HG03558 (cell line): Measurements from ENCODE around the gene DIAPH2.
A peak's percentile ranks its signal among the peaks of the same experiment; 100 is the strongest.

Source experiments
- ATAC-seq: cut with Tn5 transposase; IDR thresholded peaks from one replicate; pipeline ENCODE4 v1.9.1; 2021; ENCODE audit warnings: moderate number of reproducible peaks; ENCODE audit not compliant: unreplicated experiment; ENCODE audit errors: extremely low read depth

The DIAPH2 gene

GRCh38 chrX:96684339-96685209 is at the start of gene DIAPH2:
DIAPH2 (plus strand) TSS chrX:96684842.
- peak; percentile 75 for ATAC-seq

- ATAC-seq = no peak
These were observed 34.6 kb upstream of the DIAPH2 start for GRCh38 chrX:96650023-96650422.

- ATAC-seq = no peak
These were observed 28.6 kb upstream of the DIAPH2 start for GRCh38 chrX:96655947-96656623.

- ATAC-seq = no peak
These were observed 2.1 kb upstream of the DIAPH2 start for GRCh38 chrX:96682516-96682915.

- ATAC-seq = no peak
These were observed 674 bp upstream of the DIAPH2 start for GRCh38 chrX:96683997-96684338.

- peak; percentile 11 for ATAC-seq
These were observed 813 bp downstream of the DIAPH2 start for GRCh38 chrX:96685210-96686099.

GRCh38 chrX:96687776-96688175 is 3.1 kb downstream of the DIAPH2 start:
- ATAC-seq = no peak

GRCh38 chrX:96688789-96689188 is 4.1 kb downstream of the DIAPH2 start:
- ATAC-seq = no peak

- no peak for ATAC-seq
These were observed 5.3 kb downstream of the DIAPH2 start for GRCh38 chrX:96689991-96690390.

- no peak for ATAC-seq
These were observed 7.8 kb downstream of the DIAPH2 start for GRCh38 chrX:96692454-96692853.

- no peak for ATAC-seq
These were observed 8.2 kb downstream of the DIAPH2 start for GRCh38 chrX:96692890-96693289.

- no peak for ATAC-seq
These were observed 8.8 kb downstream of the DIAPH2 start for GRCh38 chrX:96693407-96693806.

GRCh38 chrX:96696462-96696861 is 11.8 kb downstream of the DIAPH2 start:
- no peak for ATAC-seq

- no peak for ATAC-seq
These were observed 16.0 kb downstream of the DIAPH2 start for GRCh38 chrX:96700625-96701024.

- no peak for ATAC-seq
These were observed 18.7 kb downstream of the DIAPH2 start for GRCh38 chrX:96703379-96703778.

- no peak for ATAC-seq
These were observed 19.2 kb downstream of the DIAPH2 start for GRCh38 chrX:96703816-96704215.

- no peak for ATAC-seq
These were observed 20.0 kb downstream of the DIAPH2 start for GRCh38 chrX:96704629-96705028.

- ATAC-seq = no peak
These were observed 21.3 kb downstream of the DIAPH2 start for GRCh38 chrX:96705905-96706304.

- ATAC-seq = no peak
These were observed 23.2 kb downstream of the DIAPH2 start for GRCh38 chrX:96707804-96708203.

- ATAC-seq = no peak
These were observed 25.4 kb downstream of the DIAPH2 start for GRCh38 chrX:96710031-96710430.

- no peak for ATAC-seq
These were observed 28.7 kb downstream of the DIAPH2 start for GRCh38 chrX:96713303-96713702.
